GM18505 (cell line): Measurements from ENCODE around the gene GCK.

Source experiments
- ATAC-seq: cut with Tn5 transposase; IDR thresholded peaks from one replicate; pipeline ENCODE4 v1.9.1; 2021; ENCODE audit not compliant: unreplicated experiment
- POLR2A ChIP-seq: IDR thresholded peaks from 4 replicates; pipeline ENCODE4 v1.6.1; 2011; ENCODE audit warnings: borderline replicate concordance; ENCODE audit not compliant: insufficient read depth, insufficient read length; ENCODE audit errors: extremely low read depth

Gene GCK

DNA sequence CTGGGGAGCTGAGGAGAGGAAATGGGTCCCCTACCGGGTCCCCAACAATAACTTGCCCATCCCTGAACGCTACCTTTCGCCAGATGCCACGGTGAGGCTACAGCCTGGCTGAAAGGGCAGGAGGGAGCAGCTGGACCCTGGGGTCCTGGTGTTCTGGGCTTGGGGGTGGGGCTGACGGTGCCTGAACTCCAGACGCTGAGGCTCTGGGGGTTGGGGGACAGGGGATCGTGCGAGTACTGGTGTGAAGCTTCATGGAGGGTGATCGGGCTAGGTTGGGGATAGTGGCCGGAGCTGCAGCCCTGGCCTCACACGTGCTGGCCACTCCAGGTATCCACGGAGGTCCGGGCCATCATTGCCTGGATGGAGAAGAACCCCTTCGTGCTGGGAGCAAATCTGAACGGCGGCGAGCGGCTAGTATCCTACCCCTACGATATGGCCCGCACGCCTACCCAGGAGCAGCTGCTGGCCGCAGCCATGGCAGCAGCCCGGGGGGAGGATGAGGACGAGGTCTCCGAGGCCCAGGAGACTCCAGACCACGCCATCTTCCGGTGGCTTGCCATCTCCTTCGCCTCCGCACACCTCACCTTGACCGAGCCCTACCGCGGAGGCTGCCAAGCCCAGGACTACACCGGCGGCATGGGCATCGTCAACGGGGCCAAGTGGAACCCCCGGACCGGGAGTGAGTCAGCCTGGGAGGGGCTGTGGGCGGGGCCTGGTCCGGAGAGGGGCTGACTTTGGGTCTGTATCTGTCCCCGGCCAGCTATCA lies 76.8 kb downstream of the GCK start:
- TF ChIP-seq POLR2A: no peak
- no peak for ATAC-seq

DNA sequence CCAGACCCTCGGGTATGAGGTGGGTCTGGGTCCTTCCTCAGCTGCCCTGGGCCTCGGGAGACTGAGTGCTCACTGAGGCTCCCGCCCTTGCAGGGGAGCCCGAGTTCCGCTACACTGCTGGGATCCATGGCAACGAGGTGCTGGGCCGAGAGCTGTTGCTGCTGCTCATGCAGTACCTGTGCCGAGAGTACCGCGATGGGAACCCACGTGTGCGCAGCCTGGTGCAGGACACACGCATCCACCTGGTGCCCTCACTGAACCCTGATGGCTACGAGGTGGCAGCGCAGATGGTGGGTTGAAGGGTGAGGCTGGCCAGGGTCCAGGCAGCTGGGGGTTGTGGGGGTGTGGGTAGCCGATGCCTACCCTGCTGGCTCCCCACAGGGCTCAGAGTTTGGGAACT lies 77.5 kb downstream of the GCK start:
- no peak for ATAC-seq

DNA sequence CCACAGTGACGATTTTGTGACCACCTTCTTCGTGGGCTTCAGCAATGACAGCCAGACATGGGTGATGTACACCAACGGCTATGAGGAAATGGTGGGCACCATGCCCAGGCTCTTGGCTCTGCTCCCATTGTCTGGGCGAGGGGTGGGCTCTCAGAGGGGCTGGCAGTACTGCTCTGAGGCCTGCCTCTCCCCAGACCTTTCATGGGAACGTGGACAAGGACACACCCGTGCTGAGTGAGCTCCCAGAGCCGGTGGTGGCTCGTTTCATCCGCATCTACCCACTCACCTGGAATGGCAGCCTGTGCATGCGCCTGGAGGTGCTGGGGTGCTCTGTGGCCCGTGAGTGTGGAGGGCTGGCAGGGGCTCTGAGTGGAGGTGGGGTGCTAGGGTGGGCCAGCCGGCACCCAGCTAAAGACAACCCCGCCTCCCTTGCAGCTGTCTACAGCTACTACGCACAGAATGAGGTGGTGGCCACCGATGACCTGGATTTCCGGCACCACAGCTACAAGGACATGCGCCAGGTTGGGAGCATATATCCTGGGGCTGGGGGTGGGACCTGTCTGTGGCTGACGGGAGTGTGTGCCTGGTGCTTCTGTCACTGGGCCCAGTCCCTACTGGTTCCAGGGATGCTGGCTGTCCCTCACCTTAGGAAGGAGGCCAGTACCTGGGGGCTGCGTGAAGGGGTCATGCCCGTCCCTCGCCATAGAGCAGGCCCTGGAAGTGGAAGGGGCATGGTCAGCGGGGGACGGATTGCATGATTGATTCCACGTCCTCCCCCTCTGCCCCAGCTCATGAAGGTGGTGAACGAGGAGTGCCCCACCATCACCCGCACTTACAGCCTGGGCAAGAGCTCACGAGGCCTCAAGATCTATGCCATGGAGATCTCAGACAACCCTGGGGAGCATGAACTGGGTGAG lies 78.3 kb downstream of the GCK start:
- no peak for TF ChIP-seq POLR2A
- ATAC-seq: no peak

More for the DNA sequence above, 77.5 kb downstream of the GCK start:
- TF ChIP-seq POLR2A: no peak

DNA sequence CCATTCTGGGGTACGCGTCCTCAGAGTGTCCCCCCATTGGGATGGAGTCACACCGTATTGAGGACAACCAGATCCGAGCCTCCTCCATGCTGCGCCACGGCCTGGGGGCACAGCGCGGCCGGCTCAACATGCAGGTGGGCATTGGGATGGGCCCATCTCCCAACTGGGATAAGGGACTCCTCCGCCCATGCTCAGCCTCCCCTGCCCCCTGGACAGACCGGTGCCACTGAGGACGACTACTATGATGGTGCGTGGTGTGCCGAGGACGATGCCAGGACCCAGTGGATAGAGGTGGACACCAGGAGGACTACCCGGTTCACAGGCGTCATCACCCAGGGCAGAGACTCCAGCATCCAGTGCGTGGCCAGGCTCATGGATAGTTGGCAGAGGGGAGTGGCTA lies 79.2 kb downstream of the GCK start:
- no peak for ATAC-seq
- TF ChIP-seq POLR2A: no peak

DNA sequence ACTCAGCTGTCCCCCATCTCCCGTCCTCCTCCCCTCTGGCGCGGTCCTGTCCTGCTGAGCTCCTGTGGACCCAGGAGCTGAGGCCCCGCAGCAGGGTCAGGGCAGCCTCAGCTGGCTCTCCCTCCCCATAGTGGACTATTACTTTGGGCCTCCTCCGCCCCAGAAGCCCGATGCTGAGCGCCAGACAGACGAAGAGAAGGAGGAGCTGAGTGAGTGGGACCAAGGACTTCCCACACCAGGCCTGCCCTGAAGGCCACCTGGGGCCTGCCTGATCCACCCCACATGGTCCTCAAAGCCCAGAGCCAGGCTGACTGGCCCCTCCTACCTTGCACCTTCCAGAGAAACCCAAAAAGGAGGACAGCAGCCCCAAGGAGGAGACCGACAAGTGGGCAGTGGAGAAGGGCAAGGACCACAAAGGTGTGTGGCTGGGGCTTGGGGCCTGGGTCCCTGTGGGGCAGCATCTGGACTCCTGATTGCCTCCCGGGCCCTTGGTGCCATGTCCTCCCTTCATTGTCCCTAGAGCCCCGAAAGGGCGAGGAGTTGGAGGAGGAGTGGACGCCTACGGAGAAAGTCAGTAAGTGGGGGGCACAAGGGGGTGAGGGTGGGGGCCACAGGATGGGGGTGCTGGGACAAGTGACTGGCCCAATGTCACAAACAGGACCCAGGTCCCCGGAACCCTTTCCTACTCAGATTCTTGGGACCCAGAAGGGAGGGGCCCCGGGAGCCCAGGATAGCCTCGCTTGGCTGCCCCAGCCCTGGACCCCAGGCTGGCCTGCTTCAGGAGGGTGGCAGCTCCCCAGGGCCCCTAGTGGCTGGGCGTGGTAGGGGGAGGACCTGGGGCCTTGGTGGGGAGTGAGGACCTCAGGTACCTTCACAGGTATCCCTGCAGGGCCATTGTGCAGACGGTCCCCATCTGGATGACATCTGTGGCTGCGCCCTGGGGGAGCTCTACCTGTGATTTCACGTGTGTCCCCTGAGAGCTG lies 80.2 kb downstream of the GCK start:
- TF ChIP-seq POLR2A: no peak
- no peak for ATAC-seq

DNA sequence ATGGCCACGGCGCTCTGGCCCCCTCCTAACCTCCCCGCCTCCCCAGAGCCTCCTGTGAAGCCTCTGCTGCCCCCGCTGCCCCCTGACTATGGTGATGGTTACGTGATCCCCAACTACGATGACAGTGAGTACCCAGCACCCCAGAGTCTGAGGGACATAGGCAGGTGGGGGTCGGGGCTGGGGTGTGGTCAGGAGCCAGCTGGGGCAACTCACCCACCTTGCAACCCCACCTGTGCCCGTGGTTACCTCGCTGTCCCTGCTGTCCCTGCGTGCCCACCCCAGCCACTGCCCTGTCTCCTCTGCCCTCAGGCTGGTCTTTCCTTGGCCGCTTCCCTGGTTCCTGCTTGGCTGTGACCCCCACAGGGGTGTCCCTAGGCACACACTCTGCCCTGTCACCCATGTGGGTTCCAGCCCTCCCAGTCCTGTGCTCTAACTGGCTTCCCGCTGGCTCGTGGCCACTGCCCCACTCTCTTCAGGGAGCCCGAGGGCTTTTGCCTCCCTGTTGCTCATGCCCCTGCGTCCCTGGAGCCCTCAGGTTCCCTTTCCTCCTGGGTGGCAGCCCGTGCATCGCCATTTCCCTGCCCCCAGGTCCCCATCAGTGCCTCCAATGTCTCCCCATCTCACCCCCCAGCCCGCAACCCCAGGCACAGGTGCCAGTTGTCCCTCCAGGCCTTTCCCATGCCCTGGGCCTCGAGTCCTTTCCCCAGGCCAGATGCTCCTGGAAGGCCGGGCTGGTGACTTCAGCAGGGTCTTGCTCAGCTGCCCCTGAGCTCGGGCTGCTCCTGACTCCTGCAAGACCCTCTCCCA lies 81.1 kb downstream of the GCK start:
- ATAC-seq: no peak
- TF ChIP-seq POLR2A: no peak

DNA sequence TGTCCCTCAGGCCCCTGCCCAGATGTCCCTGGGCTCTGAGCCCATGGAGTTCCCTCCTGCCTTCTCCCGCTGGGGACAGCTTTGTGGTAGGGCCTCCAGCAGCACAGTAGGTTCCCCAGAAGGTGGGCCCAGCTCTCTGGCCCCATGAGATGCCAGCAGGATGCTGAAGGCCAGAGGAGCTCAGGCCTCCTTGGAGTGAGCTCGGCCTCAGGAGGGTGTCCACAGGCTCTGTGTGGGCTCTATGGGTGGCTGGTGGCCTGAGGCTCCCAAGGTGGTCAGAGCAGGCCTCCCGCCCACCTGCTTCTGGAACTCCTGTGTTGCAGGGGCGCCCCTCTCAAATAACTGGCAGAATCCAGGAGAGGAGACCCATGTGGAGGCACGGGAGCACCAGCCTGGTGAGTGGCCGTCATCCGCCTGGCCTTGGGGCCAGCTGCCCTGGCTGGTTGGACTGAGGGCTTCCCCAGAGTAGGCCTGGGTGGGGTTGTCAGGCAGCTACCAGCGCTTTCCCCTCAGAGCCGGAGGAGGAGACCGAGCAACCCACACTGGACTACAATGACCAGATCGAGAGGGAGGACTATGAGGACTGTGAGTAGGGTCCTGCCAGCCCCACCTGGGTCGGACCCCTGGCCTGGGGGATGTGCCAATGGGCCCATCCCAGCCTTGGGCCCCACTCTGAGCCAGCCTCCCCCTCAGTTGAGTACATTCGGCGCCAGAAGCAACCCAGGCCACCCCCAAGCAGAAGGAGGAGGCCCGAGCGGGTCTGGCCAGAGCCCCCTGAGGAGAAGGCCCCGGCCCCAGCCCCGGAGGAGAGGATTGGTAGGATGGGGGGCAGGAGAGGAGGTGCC lies 81.9 kb downstream of the GCK start:
- TF ChIP-seq POLR2A: no peak
- no peak for ATAC-seq

DNA sequence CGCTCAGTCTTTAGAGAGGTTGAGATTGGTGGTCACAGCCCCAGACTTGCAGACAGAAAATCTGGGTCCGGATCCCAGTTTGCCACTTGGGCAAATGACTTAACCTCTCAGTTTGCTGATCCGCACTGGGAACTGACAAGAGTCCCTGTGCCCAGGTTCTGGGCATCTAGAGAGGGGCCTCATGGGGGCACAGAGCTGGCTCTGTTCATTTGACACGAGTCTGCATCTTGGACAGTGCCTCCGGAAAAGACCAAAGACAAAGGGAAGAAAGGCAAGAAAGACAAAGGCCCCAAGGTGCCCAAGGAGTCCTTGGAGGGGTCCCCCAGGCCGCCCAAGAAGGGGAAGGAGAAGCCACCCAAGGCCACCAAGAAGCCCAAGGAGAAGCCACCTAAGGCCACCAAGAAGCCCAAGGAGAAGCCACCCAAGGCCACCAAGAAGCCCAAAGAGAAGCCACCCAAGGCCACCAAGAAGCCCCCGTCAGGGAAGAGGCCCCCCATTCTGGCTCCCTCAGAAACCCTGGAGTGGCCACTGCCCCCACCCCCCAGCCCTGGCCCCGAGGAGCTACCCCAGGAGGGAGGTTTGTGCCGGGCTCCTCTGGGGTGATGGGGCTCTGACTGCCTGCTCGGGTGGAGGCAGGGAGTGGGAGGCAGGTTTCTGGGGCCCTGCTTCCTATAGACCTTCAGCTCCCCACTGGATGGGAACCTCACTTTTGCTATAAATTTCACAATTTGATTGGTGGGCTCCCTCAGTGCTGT lies 82.8 kb downstream of the GCK start:
- ATAC-seq: no peak
- TF ChIP-seq POLR2A: no peak

DNA sequence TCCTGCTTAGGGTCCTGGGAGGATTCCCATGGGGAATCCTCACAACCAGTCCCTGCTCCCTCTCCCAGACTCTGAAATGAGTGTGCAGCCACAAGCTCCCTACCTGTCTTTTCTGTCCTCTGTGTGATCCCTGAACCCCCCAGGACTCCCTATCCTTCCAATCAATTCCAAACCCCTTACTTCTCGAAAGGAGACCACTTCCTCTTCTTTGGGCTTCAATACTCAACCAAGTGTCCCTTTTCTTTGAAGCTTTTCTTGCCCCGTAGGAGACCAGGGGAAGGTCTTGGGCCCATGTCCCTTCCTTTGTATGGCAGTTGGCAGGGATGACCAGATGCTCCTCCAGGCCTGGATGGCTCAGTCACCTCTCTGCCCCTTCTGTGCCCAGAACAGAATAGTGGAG lies 83.4 kb downstream of the GCK start:
- TF ChIP-seq POLR2A: no peak
- ATAC-seq: no peak

DNA sequence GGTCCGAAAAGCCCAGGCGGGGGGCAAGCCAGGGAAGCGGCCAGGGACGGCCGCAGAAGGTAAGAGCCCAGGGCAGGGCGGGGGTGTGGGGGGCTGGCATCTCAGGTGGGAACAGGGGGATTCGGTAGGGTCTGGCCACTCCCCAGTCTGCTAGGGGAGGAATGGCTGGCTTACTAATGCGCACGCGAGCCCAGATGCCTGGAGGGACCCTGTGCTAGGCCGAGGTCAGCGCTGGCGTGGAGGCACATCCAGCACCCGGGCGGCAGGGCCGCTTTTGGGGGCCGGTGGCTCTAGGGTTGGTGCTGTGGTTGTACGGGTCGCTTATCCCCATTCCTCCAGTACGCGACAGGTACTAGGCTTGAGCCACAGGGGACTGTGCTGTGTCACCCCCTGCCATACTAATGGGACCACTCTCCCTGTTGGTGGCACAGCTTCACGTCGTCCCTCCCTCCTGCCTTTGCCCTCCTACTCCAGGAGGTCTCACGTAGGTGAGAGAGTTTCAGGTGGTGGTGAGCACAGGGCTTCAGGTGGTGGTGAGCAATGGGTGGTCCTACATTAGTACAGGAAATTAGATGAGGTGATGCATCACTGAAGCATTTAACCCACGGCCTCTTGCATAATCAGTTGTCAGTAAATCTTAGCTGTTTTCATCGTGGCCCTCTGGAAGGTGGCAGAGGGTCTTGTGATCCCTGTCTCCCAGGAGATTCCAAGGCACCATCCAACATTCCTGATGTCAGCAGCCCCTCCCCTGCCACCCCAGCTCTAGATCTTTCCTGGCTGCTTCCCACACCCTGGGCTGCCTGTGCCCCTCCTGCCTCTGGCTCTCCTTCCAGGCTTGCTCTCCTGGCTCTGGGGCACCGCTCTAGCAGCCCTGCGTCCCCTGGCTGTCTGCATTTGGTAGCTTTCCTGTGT lies 84.1 kb downstream of the GCK start:
- ATAC-seq: no peak
- TF ChIP-seq POLR2A: no peak
